Non-pigmented ciliary epithelial cell (primary cell): ENCODE results near the gene CNOT4.
"Not testable (repeated sequence)": the region's sequence is repeated elsewhere in the genome, so short reads cannot be mapped to it uniquely, and the experiment has no call there.

Source experiments
- DNase-seq: peaks from one replicate; pipeline ENCODE4 v3.0.0-alpha.2; 2010; ENCODE audit warnings: low read depth

CNOT4 gene

DNA sequence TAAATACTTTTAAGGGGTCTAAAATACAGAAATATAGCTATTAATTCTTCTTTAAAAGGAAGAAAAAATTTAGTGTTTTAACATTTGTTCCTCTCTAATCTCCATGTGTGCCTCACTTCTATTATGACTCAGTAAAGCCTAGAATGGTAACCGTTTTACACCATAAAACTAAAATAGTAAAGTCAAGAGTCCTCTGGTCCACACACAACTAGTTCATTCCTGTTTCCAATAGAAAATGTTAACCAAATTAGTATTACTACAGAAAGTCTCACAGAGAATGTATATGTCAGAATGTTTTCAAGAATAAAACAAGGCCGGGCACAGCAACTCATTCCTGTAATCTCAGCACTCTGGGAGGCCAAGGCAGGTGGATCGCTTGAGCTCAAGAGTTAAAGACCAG is 55.8 kb downstream of the CNOT4 start:
- no peak for DNase-seq

DNA sequence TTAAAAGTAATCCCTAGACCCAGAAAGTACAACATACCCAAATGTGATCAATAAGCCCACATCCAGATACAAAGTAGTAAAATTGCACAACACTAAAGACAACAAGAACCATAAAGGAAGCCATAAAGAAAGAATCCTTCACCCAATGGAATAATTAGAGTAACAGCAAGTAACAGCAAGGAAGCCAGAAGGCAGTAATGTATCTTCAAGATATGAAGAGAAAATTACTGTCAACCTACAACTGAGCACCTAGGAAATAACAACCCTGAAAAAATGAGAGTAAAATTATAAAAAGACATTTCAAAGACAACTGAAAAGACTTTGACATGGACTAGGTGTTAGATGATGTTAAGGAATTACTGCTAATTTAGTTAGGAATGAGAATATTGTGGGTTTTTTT is 60.5 kb downstream of the CNOT4 start:
- DNase-seq, result no peak

DNA sequence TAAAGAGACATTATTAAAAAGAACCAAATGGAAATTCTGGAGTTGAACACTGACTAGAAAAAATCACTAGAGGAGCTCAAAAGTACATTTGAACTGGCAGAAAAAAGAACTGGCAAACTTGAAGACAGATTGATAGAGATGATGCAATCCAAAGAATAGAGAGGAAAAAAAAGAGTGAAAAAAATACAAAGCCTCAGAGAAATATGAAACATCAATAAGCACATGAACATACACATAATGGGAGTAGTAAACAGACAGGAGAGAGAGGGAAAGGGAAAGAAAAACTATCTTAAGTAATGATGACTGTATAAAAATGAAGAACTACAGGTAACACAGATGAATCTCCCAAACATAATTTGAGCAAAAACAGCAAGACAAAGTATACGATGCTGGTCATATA is 61.1 kb downstream of the CNOT4 start:
- DNase-seq, result no peak

DNA sequence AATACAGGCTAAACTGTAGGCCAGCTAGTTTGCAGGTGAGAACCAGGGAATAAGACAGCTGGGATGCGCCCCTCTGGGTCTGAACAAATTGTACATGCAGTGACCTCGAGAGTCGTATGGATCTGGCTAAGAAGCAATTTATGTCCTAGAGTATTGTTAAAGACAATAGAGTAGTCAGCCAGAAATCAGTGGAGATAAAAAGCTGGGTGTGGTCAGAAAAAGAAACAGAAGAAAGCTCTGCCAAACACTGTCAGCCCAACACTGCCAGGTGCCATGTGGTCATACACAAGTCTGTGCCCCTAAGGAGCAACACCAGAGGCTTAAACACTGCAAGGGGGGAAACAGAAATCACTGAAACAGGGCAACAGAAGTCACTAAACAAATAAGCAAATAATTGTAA is 62.2 kb downstream of the CNOT4 start:
- no peak for DNase-seq

DNA sequence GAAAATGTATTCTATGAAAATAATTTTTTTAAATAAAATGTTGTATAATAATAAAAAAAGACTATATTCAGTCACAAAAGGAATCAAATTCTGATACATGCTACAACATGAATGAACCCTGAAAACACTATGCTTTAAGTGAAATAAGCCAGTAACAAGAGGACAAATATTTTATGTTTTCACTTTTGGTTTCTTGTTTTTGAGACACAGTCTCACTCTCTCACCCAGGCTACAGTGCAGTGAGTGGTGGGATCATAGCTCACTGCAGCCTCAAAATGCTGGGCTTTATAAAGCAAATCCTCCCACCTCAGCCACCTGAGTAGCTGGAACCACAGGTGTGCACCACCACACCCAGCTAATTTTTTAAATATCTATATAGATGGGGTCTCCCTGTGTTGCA is 64.2 kb downstream of the CNOT4 start:
- DNase-seq, result no peak

DNA sequence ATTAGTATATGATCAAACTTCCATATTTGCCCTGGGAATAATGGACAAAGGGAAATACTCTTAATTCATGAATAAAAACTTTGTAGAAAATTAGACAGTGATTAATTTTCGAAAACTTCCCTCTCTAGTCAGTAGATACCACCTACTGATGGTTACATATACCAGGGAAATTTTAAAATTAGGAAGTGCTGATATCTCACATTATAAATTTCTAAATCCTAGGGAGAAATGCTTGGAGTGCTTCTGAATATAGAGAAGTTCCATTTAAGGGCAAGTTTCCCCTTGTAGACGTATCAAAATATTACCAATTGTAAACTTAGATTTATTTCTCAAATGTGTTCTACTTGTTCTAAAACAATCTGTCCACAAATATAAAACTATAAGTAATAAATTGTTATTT is 64.6 kb downstream of the CNOT4 start:
- DNase-seq, result not testable (repeated sequence)

DNA sequence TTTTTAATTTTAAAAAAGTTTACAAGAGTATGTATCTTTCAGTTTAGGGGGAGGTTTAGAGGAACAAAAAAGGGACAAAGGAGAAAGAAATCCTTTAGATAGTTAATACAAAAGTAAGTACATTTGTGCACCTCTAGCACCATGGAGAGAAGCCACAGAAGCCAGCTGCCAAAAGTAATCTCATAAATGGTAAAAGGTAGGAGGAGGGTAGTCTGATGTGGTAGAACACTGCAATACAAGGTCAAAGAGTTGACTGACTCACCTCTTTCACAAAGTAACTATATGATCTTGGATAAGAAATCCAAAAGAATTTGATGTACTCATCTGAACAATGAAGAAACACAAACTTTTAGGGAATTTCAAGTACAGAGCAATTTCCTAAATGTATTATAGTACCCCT is 68.1 kb downstream of the CNOT4 start:
- peak; percentile 46 for DNase-seq

DNA sequence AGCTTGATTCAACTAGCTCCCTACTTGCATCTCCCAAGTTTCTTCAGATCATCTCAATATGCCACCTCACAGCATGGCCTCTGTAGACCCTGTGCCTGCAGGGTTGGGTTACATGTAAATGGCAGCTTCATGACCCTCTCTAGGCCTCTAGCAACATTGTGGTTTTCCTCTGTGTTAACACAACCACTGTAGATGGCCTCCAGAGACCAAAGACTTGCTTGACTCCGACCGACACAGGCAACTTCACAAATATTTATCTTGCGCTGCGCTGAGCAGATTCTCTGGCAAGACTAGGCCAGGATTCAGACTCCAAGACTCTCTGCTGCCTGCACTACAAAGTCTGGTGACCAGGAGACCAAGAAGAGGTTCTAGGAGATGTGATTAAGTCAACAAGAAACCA is 75.9 kb downstream of the CNOT4 start:
- DNase-seq, result no peak

DNA sequence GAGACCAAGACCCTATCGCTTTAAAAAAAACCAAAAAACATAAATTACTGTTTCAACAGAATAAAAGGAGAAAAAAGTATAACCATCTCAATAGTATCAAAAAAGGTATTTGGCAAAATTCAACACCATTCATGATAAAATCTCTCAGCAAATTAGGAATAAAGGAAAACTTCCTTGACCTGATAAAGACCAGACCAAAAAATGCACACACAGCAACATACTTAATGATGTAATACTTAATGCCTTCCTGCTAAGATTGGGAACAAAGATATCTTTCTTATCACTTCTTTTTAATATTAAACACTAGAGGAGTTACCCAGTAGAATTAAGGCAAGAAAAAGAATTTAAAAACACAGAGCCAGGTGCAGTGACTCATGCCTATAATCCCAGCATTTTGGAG is 79.3 kb downstream of the CNOT4 start:
- no peak for DNase-seq

DNA sequence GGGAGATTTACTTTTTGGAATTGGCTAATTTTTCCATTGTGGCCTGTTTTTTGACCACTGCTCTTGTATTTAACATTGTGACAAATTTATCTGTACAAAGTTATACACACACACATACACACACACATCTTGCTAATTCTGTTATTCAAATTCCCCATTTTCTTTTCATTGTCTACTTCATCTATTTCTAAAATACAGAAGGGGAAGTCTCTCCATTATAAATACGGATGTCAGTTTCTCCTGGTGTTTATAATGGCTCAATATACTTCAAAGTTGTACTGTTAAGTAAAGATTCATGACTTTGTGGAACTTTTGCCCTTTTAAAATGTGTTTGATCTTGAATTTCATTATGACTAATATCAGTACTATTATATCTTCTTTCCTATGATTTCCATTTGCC is 81.0 kb downstream of the CNOT4 start:
- no peak for DNase-seq

DNA sequence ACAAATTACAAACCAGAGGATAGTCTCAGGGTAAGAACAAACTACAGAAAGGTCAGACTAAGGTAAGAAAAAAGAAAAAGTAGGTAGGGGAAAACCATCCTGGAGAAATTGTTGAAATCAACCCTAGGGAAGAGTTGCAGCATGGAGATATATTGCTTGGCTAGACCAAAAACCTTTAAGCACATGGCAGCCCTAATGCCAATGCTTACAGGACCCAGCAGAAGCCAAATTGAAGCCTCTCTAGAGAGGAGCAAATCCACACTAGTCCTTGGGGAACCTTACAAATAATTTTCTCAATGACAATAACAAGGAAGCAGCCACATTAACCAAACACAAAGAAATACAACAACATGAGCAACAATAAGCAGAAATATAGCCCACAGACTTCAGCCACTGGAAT is 81.9 kb downstream of the CNOT4 start:
- no peak for DNase-seq

DNA sequence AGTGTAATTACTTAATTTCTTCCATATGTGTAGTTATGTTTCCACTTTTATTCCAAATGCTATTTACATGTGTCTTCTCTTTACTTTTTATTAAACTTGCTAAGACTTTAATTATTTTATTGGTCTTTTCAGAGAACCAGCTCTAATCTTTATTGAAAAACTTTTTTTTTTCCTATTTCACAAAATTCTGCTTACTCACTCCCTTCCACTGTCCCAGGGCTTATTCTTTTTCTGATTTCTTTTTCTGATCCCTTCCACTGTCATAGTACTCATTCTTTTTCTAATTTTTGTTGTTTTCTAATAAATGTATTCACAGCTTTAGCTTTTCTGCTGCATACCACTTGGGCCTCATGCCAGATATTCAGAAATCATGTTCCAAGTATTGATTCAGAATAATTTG is 82.7 kb downstream of the CNOT4 start:
- no peak for DNase-seq

DNA sequence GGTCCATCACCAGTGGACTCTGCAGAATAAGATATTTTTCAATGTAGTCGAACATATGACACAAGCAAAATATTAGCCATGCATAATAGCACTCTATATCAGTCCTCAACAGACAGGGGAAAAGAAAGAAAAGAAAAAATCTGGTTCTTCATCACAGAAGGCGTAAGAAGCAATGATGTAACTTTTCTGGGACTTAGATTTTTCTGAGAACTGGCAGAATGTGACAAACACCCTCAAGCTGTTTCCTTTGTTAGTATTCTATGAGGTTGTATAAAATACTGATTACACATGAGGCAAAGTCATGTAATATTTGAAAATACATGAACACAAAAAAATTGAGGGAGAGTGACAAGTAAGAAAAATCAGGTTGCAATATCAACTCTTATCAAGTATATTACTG is 84.9 kb downstream of the CNOT4 start:
- DNase-seq, result no peak

DNA sequence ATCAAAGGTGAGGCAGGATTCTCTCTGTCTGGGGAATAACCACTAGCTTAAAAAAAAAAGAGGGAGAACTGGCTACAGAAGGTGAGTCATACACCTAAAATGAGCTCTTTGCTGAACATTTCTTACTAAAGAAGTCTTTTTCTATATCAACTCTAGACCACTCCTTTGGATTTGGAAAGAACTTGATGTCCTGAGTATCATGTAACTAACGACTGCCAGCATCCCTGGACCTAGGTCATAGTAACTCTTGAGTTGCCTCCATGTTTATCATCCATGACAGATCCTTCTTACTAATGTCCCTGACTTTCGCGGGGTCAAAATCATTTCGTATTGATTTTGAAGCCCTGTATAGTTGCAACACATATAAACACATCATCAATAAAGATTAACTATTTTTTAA is 89.1 kb downstream of the CNOT4 start:
- no peak for DNase-seq

DNA sequence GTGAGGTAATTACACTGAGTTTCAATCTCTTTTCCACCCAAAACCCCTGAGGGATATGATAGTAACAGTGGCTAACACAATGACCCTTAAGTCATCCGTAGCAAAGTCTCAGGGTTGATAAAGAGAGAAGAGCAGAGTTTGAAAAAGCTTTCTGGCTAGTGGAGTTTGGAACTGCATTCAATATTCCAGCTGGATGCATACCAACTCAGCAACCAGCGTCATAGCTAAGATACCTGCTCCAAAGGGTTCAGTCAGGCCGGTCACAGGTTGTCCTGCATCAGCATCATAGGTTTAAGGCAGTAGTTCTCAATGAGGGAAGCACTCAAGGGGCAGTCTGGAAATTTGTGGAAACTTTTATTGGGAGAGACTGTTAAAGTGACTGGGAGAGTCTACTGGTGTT is 93.5 kb downstream of the CNOT4 start:
- no peak for DNase-seq

DNA sequence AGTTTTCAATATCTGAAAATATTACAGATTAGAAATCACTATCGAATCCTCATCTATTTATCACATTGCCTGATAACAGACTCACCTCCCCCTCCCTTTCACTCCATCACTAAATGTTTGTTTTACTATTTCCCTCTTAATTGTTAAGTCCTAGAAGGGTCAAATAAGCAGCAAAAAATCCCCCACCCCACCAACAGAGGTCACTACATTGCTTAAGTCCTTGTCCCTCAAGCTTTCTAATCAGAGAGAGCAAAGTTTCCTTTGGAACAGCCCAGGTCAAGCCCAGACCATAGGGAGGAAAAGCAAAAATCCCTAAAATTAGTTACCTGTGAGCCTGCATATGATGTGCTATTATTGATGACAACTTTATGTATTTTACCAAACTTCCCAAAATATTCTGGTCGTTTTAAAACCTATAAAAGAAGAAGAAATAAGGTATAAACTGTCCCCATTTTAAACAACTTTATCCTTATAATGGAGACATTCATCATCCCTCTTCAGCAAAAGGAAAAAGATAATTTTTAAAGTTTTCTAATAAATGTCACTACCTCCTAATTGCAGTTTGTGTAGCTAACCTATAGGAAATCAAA is 95.0 kb downstream of the CNOT4 start:
- peak; percentile 19 for DNase-seq

DNA sequence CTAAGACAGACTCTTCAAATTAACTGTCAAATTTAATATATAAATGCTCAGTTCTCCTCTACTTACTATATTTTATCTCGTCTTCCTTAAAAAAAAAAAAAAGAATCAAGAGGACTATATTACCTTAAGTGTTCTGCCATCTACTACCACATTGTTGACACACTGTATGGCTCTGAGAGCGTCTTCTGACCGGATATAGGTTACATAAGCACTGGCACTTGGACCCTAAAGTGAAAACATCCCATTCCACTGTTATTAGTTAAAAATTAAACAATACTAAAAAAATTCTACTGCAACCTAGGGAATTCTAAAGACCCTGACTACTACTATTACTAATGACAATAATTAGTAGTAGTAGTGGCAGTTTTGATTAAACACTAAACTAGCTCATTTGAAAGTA is 95.7 kb downstream of the CNOT4 start:
- DNase-seq, result no peak

DNA sequence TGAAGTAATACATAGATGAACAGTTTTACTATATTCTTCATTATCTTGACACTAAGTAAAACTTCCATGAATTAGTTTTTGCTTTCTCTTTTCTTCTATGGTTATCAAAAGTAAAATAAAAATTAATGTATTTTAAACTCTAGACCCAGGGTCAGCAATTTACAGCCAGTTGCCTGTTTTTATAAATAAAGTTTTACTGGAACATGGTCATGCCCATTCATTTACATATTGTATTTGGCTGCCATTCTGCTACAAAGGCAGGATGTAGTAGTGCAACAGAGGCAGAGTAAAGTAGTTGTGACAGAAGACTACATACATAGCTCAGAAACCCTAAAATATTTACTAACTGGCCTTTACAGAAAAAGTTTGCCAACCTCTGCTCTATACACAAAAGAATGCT is 98.8 kb downstream of the CNOT4 start:
- DNase-seq, result no peak

DNA sequence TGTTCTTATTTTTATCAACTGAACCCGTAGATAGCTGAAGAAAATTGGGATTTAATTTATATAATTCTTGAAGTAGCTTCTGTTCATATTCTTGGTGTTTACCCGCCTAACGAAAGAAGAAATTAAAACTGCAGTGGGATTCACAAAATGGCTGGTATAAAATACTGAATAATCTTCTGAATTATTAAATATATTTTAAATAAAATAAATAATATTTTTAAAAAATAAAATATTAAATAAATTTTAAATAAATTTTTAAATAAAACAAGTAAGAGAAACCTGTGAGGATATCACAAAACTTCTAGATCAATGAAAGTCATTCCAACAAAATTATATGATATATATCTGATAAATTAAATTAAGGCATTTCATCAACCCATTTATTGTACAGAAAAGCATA is 99.4 kb downstream of the CNOT4 start:
- no peak for DNase-seq

DNA sequence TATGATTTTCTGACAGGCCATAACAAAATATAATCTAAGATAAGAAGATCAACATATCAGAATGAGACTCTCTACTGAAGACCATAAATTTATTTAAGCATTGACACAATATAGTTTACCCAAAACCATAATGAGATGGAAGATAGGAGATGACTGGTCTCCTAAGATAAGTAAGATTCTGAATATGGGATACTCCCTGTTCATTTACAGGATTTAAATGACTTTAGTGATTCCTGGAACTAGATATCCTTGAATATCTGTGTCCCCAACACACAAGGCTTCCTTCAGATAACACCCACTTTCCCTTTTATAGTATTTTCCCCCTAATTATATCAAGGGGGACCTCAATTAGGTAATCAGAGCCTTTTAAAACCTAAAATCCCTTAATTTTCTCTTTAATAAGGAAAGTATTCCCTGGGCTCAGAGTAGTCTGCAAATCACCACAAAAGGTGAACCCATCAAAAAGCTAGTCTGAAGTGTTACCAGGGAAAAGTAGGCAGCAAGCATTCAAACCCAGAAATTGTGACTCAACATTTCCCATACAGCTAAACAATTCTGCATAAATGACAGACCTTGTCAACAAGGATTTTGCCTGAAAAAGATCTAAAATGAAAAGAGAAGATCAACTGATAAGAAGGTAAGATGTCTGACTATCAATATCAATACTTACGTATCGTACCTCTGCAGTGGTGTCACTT is 99.9 kb downstream of the CNOT4 start:
- DNase-seq, result no peak

DNA sequence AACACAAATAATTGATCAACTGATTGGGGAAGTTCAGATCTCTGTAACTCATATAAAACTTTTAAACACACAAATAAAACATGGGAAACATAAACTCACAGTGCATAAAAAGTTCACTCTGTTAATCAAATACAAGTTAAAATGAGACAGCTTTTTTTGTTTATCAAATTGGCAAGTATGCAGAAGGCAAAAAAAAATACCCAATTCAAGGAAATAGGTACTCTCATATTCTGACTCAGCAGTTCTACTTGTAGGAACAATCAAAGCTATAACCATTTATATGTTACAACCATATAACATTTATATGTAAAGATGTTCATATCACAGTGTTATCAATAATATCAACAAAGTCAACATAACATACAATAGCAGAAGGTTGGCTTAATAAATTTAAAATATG is 102.0 kb downstream of the CNOT4 start:
- DNase-seq, result no peak

DNA sequence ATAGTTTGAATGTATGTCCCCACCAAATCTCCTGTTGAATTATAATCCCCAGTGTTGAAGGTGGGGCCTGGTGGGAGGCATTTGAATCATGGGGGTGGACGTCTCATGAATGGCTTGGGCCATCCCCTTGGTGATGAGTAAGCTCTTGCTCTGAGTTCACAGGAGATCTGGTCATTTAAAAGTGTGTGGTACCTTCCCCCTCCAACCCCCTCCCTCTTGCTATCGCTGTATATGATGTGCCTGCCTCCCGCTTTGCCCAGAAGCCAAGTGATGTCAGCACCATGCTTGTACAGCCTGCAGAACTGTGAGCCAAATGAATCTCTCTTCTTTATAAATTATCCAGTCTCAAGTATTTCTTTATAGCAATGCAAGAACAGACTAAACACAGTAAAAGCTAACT is 103.0 kb downstream of the CNOT4 start:
- no peak for DNase-seq

DNA sequence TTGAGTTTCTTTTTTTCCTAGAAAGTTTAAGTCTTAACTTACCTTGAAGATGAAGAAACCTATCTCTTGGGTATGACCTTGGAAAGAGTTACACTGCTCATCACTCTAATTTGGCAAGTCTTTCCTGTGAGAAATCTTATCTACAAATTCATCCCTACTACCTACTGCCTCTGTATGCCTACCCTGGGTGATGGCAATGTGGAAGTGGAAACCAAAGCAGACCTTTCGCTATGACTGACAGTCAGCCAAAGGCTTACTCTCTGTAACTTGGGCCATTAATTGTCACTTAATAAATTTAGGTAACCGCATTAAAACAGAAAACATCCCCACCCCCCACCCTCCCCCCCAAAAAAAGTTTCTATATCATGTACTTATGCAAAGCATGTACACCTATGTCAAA is 103.9 kb downstream of the CNOT4 start:
- DNase-seq, result no peak

DNA sequence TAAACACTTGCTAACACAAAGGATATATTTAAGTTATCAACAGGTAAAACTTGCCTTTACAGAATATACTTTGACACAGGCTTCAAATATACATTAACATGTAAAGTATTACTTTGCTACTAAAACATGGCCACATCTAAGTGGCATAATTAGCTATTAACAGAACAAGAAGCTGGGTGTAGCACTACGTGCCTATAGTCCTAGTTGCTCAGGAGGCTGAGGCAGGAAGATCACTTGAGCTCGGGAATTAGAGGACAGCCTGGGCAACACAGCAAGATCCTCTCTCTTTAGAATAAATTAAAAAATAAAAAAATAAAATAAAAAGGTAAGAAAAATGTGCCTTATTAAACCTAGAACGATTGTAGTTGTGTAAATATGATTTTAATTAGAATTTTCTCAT is 106.6 kb downstream of the CNOT4 start:
- no peak for DNase-seq
